ENCODE results near the gene COPRS. TPM values are rescaled to one million over a fixed set of nuclear protein-coding genes. Genes with fewer than 3 reads are reported as not detected.
"Not testable (repeated sequence)": the region's sequence is repeated elsewhere in the genome, so short reads cannot be mapped to it uniquely, and the experiment has no call there.

COPRS gene
- total RNA-seq, 1 donor from 2014 or later: 27.0 TPM

DNA sequence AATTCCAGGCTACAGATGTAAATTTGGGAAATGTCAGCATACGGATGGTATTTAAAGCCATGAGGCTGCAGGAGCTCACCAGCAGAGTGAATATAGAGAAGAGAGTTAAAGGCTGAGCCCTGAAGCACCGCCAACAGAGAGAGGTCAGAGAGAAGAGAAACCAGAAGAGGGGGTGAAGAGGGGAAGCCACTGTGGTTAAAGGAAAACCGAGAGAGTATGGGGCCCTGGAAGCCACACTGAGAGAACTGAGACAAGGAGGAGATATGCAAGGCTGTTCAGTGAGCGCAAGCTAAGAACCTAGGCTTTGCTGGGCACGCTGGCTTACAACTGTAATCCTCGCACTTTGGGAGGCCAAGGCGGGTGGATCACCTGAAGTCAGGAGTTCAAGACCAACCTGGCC lies 24.6 kb downstream of the COPRS start:
- Mint-ChIP-seq H3K4me3 (peak overlapping the region; percentile 11), H3K9me3 (no peaks in the 10 kb centered on the region), H3K36me3 (ENCODE audit: low read depth) (no peaks in the 10 kb centered on the region), H3K27ac (peak overlapping the region; percentile 36), H3K4me1 (peaks cover 13% of the 10 kb centered on the region), H3K27me3 (no peaks in the 10 kb centered on the region)
- intact Hi-C loops (cut with micrococcal nuclease): no loop called here
- ChIA-PET POLR2A (interaction anchor here (0.7 to 1.4 kb wide), 4 partner anchors 238 to 300 kb away, joined by 3 to 6 read pairs (median 4); no protein-coding TSS in a partner anchor), CTCF (interaction anchor here (1.0 to 1.5 kb wide), 3 partner anchors 8 to 309 kb away, joined by 3 to 6 read pairs (median 5); no protein-coding TSS in a partner anchor)
- ATAC-seq (ENCODE audit: low read depth): peak; percentile 93
- no peak for DNase-seq
- TF ChIP-seq, protein P1, sequence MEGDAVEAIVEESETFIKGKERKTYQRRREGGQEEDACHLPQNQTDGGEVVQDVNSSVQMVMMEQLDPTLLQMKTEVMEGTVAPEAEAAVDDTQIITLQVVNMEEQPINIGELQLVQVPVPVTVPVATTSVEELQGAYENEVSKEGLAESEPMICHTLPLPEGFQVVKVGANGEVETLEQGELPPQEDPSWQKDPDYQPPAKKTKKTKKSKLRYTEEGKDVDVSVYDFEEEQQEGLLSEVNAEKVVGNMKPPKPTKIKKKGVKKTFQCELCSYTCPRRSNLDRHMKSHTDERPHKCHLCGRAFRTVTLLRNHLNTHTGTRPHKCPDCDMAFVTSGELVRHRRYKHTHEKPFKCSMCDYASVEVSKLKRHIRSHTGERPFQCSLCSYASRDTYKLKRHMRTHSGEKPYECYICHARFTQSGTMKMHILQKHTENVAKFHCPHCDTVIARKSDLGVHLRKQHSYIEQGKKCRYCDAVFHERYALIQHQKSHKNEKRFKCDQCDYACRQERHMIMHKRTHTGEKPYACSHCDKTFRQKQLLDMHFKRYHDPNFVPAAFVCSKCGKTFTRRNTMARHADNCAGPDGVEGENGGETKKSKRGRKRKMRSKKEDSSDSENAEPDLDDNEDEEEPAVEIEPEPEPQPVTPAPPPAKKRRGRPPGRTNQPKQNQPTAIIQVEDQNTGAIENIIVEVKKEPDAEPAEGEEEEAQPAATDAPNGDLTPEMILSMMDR (IDR thresholded peaks at IDR 0.05): no peak

DNA sequence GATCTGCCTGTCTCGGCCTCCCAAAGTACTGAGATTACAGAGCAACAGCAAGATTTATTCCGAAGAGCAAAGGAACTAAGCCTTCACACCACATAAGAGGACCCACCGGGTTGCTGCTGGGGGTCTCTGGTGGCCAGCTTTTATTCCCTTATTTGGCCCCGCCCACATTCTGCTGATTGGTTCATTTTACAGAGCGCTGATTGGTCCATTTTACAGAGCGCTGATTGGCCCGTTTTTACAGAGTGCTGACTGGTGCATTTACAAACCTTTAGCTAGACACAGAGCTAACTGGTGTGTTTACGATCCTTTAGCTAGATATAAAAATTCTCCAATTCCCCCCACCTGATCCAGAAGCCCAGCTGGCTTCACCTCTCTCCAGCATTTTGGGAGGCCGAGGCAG lies 26.3 kb downstream of the COPRS start:
- TF ChIP-seq, protein P1 (IDR thresholded peaks at IDR 0.05): no peak
- POLR2A ChIA-PET: no interaction called here
- Mint-ChIP-seq H3K27me3 (peaks cover 3% of the 10 kb centered on the region), H3K4me1 (peaks cover 13% of the 10 kb centered on the region), H3K27ac (no peak overlapping the region), H3K36me3 (ENCODE audit: low read depth) (no peaks in the 10 kb centered on the region), H3K4me3 (no peak overlapping the region), H3K9me3 (no peaks in the 10 kb centered on the region)
- intact Hi-C loops (cut with micrococcal nuclease): no loop called here
- ATAC-seq (ENCODE audit: low read depth): no peak
- CTCF ChIA-PET: interaction anchor here (0.8 kb wide), 1 partner anchor 9 kb away, joined by 3 read pairs; no protein-coding TSS in a partner anchor
- DNase-seq: no peak

DNA sequence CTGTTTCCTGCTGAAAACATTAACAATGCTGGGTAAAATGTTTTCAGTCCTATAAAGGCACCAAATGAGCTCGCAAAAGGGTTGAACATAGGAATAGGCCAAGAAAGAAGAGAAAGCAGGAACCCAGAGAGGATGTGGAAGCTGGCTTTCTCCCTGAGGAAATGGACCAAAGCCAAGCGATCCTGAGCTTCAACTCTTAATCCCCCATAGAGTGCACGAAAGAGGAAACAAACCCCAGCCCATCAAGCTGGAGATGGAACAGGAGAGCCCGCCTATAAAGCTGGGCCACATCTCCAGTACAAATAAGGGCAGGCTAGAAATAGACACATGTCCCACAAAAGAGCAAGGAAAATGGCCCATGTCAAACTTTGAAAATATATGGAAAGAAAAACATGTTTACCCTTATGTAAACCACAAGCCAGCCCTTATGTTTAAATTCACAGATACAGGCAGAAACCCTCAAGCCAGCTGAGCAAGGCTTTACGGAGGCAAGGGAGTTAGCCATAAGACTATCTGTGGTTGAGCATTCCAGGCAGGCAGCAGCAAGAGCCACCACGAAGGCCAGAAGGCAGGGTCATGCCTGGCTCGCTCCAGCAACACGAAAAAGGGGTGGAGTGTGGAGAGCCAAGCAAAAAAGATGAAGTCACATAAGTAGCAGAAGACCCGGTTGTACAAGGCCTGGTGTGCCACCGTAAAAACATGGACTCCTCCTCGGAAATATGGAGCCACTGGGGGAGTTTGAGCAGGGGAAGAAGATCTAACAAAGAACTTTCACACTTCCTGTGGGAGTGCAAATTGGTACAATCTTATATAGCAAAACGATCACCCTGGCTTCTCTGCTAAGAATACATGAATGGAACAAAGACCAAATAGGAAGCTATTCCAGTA lies 27.8 kb downstream of the COPRS start:
- CTCF ChIA-PET: no interaction called here
- intact Hi-C loops (cut with micrococcal nuclease): no loop called here

DNA sequence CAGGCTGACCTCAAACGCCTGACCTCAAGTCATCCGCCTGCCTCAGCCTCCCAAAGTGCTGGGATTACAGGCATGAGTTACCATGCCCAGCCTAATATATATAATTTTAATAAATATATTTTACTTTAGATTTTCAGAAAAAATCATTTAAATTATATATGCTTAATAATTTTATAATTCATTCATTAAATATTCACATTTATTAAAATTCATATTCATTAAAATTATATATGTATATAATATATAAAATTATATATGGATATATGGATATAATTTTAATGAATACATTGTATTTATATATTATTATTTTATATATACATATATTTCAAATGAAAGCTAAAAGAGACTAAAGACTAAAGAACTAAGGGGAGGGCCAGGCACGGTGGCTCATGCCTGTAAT lies 29.4 kb downstream of the COPRS start:
- Mint-ChIP-seq H3K4me3 (no peak overlapping the region), H3K36me3 (ENCODE audit: low read depth) (no peaks in the 10 kb centered on the region), H3K27me3 (peaks cover 5% of the 10 kb centered on the region), H3K4me1 (peaks cover 9% of the 10 kb centered on the region), H3K9me3 (no peaks in the 10 kb centered on the region), H3K27ac (no peak overlapping the region)
- POLR2A ChIA-PET: no interaction called here
- intact Hi-C loops (cut with micrococcal nuclease): no loop called here
- TF ChIP-seq, protein P1 (IDR thresholded peaks at IDR 0.05): no peak
- no peak for ATAC-seq (ENCODE audit: low read depth)
- CTCF ChIA-PET: no interaction called here
- DNase-seq: no peak

More for the DNA sequence above, 27.8 kb downstream of the COPRS start:
- TF ChIP-seq, protein P1 (IDR thresholded peaks at IDR 0.05): no peak
- Mint-ChIP-seq H3K4me3 (no peak overlapping the region), H3K27ac (no peak overlapping the region), H3K9me3 (no peaks in the 10 kb centered on the region), H3K27me3 (peaks cover 4% of the 10 kb centered on the region), H3K4me1 (peaks cover 13% of the 10 kb centered on the region), H3K36me3 (ENCODE audit: low read depth) (no peaks in the 10 kb centered on the region)
- ATAC-seq (ENCODE audit: low read depth) (no peak), DNase-seq (no peak)
- POLR2A ChIA-PET: no interaction called here

GRCh38 chr17:31828955-31829354 lies 30.1 kb downstream of the COPRS start:
- H3K27me3 Mint-ChIP-seq; H3K27ac Mint-ChIP-seq; POLR2A ChIA-PET; H3K4me1 Mint-ChIP-seq; CTCF ChIA-PET; DNase-seq; H3K9me3 Mint-ChIP-seq; ATAC-seq (ENCODE audit: low read depth); intact Hi-C loops (cut with micrococcal nuclease); H3K4me3 Mint-ChIP-seq; H3K36me3 Mint-ChIP-seq (ENCODE audit: low read depth): not testable (repeated sequence)

Measured in activated B cell treated with CpG ODN at 0.5 μM for 24 hours (primary cell).